Measurements from ENCODE around the gene BECN2.
"Not testable (repeated sequence)": the region's sequence is repeated elsewhere in the genome, so short reads cannot be mapped to it uniquely, and the experiment has no call there.

Gene BECN2

DNA sequence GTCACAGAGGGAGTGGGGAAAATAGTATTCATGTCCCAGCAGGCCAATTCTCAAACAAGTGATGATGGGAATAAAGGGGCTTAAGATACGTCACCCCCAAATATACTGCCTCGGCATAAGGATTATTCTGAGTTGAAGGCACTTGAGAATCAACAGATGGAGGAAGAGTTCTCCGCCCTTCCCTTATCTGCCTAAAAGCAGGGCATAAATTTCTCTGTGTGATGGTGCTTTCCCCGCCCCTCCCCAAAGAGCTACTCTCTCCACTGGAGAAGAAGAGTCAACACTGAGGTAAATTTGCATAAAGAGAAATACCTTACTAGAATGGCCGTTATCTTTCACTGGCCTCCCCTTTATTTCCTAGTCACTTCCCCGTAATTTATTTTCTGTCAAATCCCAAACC, 18.7 kb downstream of the BECN2 start:
- no peak overlapping the region for H3K4me3 ChIP-seq (ENCODE audit: insufficient read depth, low read depth, low read length)
- no peaks in the 10 kb centered on the region for H3K36me3 ChIP-seq (ENCODE audit: control insufficient read depth, insufficient read depth, low read length)
- peaks cover 10% of the 10 kb centered on the region for H3K4me1 ChIP-seq (ENCODE audit: control insufficient read depth, insufficient read depth, low read length)
- no peaks in the 10 kb centered on the region for H3K27me3 ChIP-seq (ENCODE audit: control insufficient read depth, insufficient read depth, low read length, poor library complexity, severe bottlenecking)
- 89 to 93% methylated on average over 6 of the region's 6 CpGs for WGBS, 2 experiments
- no peak overlapping the region for H3K27ac ChIP-seq (ENCODE audit: insufficient read depth, low read depth, low read length, poor library complexity, severe bottlenecking)
- no peaks in the 10 kb centered on the region for H3K9me3 ChIP-seq (ENCODE audit: control insufficient read depth, low read length)

DNA sequence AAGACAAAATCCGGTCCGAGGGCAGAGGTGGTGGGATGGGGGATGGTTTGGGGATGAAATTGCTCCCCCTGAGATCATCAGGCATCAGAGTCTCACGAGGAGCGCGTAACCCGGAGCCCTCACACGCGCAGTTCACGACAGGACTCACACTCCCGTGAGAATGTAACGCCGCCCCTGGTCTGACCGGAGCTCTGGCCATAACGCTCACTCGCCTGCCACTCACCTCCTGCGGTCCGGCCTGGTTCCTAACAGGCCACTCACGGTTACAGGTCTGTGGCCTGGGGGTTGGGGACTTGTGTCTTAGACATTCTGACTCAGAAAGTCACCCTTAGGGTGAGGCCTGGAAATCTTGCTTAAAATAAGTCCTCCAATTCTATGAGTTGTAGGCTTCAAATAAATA, 21.5 kb downstream of the BECN2 start:
- H3K27ac ChIP-seq (ENCODE audit: insufficient read depth, low read depth, low read length, poor library complexity, severe bottlenecking) = no peak overlapping the region
- whole genome bisulfite sequencing, 2 experiments = 94% methylated on average over 18 of the region's 18 CpGs
- no peak overlapping the region for H3K4me3 ChIP-seq (ENCODE audit: insufficient read depth, low read depth, low read length)
- H3K9me3 ChIP-seq (ENCODE audit: control insufficient read depth, low read length) = no peaks in the 10 kb centered on the region
- no peaks in the 10 kb centered on the region for H3K4me1 ChIP-seq (ENCODE audit: control insufficient read depth, insufficient read depth, low read length)
- H3K27me3 ChIP-seq (ENCODE audit: control insufficient read depth, insufficient read depth, low read length, poor library complexity, severe bottlenecking) = no peaks in the 10 kb centered on the region
- no peaks in the 10 kb centered on the region for H3K36me3 ChIP-seq (ENCODE audit: control insufficient read depth, insufficient read depth, low read length)

DNA sequence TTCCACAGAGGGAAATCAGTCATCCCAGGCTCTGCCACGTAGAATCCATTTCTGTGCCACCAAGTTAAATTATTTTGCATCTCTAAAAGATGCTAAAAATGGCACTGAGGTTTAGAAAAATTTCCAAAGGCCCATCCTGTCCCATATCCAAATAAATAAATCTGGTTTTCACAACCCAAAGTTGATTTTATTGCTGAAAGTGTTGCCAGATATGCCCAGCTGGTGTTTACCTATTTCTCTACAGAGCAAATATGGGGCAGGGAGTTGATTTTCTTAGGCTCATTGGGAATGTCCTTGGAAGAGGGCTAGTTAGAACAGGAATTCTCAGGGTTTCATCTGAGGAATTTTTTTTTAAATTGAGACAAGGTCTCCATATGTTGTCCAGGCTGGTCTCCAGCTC, 22.4 kb downstream of the BECN2 start:
- Histone ChIP-seq H3K27me3 (ENCODE audit: control insufficient read depth, insufficient read depth, low read length, poor library complexity, severe bottlenecking) (no peaks in the 10 kb centered on the region), H3K36me3 (ENCODE audit: control insufficient read depth, insufficient read depth, low read length) (no peaks in the 10 kb centered on the region), H3K4me1 (ENCODE audit: control insufficient read depth, insufficient read depth, low read length) (no peaks in the 10 kb centered on the region), H3K9me3 (ENCODE audit: control insufficient read depth, low read length) (no peaks in the 10 kb centered on the region), H3K27ac (ENCODE audit: insufficient read depth, low read depth, low read length, poor library complexity, severe bottlenecking) (no peak overlapping the region), H3K4me3 (ENCODE audit: insufficient read depth, low read depth, low read length) (no peak overlapping the region)
- 86% methylated on average over 1 of the region's 1 CpG for WGBS, 2 experiments

DNA sequence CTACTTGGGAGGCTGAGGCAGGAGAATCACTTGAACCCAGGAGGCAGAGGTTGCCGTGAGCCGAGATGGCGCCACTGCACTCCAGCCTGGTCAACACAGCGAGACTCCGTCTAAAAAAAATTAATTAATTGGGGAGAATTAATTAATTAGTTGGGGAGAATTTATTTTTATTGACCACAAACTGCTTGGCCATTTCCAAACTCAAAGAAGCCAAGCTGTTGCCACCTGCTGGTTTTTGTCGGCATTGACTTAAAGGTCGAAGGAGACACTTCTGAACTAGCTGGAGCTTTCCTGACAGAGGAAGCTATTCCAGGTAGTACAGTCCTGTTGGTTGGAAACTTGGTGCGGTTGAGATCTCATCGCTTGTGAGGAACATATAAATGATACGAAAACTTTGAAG, 28.2 kb downstream of the BECN2 start:
- Histone ChIP-seq H3K9me3 (ENCODE audit: control insufficient read depth, low read length) (no peaks in the 10 kb centered on the region), H3K27ac (ENCODE audit: insufficient read depth, low read depth, low read length, poor library complexity, severe bottlenecking) (no peak overlapping the region), H3K4me3 (ENCODE audit: insufficient read depth, low read depth, low read length) (no peak overlapping the region), H3K4me1 (ENCODE audit: control insufficient read depth, insufficient read depth, low read length) (no peaks in the 10 kb centered on the region), H3K36me3 (ENCODE audit: control insufficient read depth, insufficient read depth, low read length) (no peaks in the 10 kb centered on the region), H3K27me3 (ENCODE audit: control insufficient read depth, insufficient read depth, low read length, poor library complexity, severe bottlenecking) (no peaks in the 10 kb centered on the region)
- 75 to 77% methylated on average over 10 of the region's 10 CpGs for WGBS, 2 experiments

DNA sequence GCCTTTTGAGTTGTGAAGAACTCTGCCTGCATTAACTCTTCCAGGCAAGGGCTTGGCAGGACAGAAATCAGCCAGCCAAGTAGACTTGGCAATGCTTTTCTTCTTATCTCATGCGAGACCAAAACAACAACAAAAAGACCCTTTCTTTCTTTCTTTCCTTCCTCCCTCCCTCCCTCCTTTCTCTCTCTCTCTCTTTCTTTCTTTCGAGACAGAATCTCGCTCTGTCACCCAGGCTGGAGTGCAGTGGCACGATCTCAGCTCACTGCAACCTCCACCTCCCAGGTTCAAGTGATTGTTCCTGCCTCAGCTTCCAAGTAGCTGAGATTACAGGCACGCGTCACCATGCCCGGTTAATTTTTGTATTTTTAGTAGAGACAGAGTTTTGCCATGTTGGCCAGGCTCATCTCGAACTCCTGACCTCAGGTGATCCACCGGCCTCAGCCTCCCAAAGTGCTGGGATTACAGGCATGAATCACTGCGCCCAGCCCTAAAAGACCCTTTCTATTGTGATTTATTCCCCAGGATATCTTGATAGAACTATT, 30.9 kb downstream of the BECN2 start:
- H3K27me3 ChIP-seq (ENCODE audit: control insufficient read depth, insufficient read depth, low read length, poor library complexity, severe bottlenecking); H3K36me3 ChIP-seq (ENCODE audit: control insufficient read depth, insufficient read depth, low read length); H3K4me3 ChIP-seq (ENCODE audit: insufficient read depth, low read depth, low read length); H3K4me1 ChIP-seq (ENCODE audit: control insufficient read depth, insufficient read depth, low read length); H3K27ac ChIP-seq (ENCODE audit: insufficient read depth, low read depth, low read length, poor library complexity, severe bottlenecking); H3K9me3 ChIP-seq (ENCODE audit: control insufficient read depth, low read length): not testable (repeated sequence)
- 86 to 90% methylated on average over 10 of the region's 10 CpGs for WGBS, 2 experiments

DNA sequence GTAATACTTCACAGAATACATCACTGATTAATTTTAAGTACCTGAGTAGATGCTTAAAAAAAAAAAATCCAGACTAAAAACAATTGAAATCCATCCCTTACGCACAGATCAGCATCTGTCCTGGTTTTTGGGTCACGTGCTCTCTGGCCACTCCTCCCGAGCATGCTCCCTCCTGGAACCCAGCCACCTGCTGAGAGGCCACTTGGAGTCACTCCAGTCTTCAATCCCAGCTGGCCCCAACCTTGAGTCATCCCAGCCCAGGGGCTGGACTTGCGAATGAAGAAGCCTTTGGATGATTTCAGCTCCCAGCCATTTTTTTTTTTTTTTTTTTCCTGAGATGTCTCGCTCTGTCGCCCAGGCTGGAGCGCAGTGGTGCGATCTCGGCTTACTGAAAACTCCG, 32.5 kb downstream of the BECN2 start:
- no peak overlapping the region for H3K27ac ChIP-seq (ENCODE audit: insufficient read depth, low read depth, low read length, poor library complexity, severe bottlenecking)
- no peaks in the 10 kb centered on the region for H3K9me3 ChIP-seq (ENCODE audit: control insufficient read depth, low read length)

DNA sequence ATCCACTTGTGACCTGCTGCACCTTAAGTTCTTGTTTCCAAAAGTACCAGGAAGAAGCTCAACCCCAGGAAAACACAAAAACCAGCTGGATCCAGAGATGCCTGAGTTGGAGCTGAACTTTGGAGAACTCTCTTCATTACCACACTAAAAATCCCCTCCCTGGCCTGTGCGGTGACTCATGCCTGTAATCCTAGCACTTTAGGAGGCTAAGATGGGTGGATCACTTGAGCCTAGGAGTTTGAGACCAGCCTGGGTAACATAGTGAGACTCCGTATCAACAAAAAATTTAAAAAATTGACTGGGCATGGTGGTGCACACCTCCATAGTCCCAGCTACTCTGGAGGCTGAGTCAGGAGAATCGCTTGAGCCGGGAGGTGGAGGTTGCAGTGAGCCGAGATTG, 35.2 kb downstream of the BECN2 start:
- H3K4me1 ChIP-seq (ENCODE audit: control insufficient read depth, insufficient read depth, low read length) = no peaks in the 10 kb centered on the region
- H3K9me3 ChIP-seq (ENCODE audit: control insufficient read depth, low read length) = no peaks in the 10 kb centered on the region
- H3K4me3 ChIP-seq (ENCODE audit: insufficient read depth, low read depth, low read length) = no peak overlapping the region
- no peaks in the 10 kb centered on the region for H3K36me3 ChIP-seq (ENCODE audit: control insufficient read depth, insufficient read depth, low read length)
- H3K27me3 ChIP-seq (ENCODE audit: control insufficient read depth, insufficient read depth, low read length, poor library complexity, severe bottlenecking) = peaks cover 2% of the 10 kb centered on the region
- H3K27ac ChIP-seq (ENCODE audit: insufficient read depth, low read depth, low read length, poor library complexity, severe bottlenecking) = no peak overlapping the region
- WGBS, 2 experiments = 93 to 97% methylated on average over 5 of the region's 5 CpGs

More for the DNA sequence above, 32.5 kb downstream of the BECN2 start:
- Histone ChIP-seq H3K36me3 (ENCODE audit: control insufficient read depth, insufficient read depth, low read length) (no peaks in the 10 kb centered on the region), H3K4me1 (ENCODE audit: control insufficient read depth, insufficient read depth, low read length) (no peaks in the 10 kb centered on the region), H3K27me3 (ENCODE audit: control insufficient read depth, insufficient read depth, low read length, poor library complexity, severe bottlenecking) (no peaks in the 10 kb centered on the region), H3K4me3 (ENCODE audit: insufficient read depth, low read depth, low read length) (no peak overlapping the region)
- 90 to 91% methylated on average over 10 of the region's 10 CpGs for WGBS, 2 experiments

DNA sequence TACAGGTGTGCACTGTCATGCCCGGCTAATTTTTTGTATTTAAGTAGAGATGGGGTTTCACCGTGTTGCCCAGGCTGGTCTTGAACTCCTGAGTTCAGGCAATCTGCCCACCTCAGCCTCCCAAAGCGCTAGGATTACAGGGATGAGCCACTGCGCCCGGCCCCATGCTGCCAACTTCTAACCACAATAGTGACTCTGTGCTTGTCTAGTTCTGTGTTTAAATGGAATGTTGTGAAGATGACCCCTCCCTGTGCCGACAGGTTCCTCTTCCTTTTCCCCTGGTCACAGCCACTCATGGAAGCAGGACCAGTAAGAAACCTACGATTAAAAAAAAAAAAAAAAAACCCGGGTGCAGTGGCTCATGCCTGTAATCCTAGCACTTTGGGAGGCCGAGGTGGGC, 36.6 kb downstream of the BECN2 start:
- Histone ChIP-seq H3K27ac (ENCODE audit: insufficient read depth, low read depth, low read length, poor library complexity, severe bottlenecking) (no peak overlapping the region), H3K27me3 (ENCODE audit: control insufficient read depth, insufficient read depth, low read length, poor library complexity, severe bottlenecking) (peaks cover 3% of the 10 kb centered on the region), H3K36me3 (ENCODE audit: control insufficient read depth, insufficient read depth, low read length) (no peaks in the 10 kb centered on the region), H3K9me3 (ENCODE audit: control insufficient read depth, low read length) (no peaks in the 10 kb centered on the region), H3K4me1 (ENCODE audit: control insufficient read depth, insufficient read depth, low read length) (no peaks in the 10 kb centered on the region), H3K4me3 (ENCODE audit: insufficient read depth, low read depth, low read length) (no peak overlapping the region)
- 88 to 95% methylated on average over 8 to 9 of the region's 9 CpGs for WGBS, 2 experiments

DNA sequence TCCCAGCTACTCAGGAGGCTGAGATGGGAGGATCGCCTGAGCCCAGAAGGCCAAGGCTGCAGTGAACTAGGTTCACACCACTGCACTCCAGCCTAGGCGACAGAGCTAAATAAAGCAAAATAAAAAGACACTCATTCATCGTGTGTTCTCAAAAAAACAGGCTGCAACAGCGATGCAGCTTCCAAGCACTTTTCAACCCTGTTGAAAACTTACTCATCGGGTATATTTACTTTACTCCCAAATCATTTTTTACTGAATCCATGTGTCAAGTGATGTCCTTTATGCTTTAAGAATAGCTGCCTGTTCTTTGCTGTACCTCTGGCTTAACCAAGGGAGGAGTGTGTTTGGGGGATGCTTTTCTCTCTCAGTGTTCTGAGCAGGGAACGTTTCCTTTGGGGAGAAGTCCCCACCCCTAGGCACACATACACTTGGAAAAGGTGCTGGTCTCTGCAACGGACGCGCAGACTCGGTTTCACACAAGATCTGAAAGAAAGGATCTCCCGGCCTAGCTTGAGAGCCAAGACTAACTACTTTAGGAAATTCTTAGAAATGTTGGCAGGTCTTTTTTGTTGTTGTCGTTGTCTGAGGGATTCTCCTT, 39.9 kb downstream of the BECN2 start:
- WGBS, 2 experiments = 95 to 97% methylated on average over 11 to 12 of the region's 12 CpGs
- Histone ChIP-seq H3K4me1 (ENCODE audit: control insufficient read depth, insufficient read depth, low read length) (no peaks in the 10 kb centered on the region), H3K9me3 (ENCODE audit: control insufficient read depth, low read length) (no peaks in the 10 kb centered on the region), H3K27ac (ENCODE audit: insufficient read depth, low read depth, low read length, poor library complexity, severe bottlenecking) (no peak overlapping the region), H3K36me3 (ENCODE audit: control insufficient read depth, insufficient read depth, low read length) (no peaks in the 10 kb centered on the region), H3K27me3 (ENCODE audit: control insufficient read depth, insufficient read depth, low read length, poor library complexity, severe bottlenecking) (peaks cover 3% of the 10 kb centered on the region), H3K4me3 (ENCODE audit: insufficient read depth, low read depth, low read length) (no peak overlapping the region)

DNA sequence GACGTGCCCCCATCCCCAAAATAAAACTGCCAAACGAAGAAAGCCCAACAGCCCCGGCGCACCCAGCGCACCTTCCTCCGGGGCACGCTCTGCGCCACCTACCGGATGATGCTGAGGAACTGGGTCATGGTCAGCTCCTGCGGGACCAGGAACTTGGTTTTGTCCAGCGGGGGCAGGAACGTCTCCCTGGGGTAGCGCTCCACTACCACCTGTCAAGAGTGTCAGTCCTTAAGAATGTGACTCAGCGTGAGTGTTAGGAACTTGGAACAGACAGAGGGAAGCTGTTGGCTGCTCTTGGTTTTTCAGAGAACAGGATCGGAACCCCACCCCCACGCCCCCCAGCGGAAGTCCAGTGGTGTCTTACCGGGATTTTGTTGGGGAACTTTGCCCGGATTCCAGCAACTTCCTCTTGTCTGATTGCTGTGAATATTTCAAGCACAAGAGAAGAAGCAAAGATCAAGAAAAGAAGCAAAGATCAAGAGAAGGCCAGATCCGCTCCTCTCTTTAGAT, 40.9 kb downstream of the BECN2 start:
- no peaks in the 10 kb centered on the region for H3K36me3 ChIP-seq (ENCODE audit: control insufficient read depth, insufficient read depth, low read length)
- WGBS, 2 experiments = 8 to 9% methylated on average over 20 of the region's 20 CpGs

More for the DNA sequence above, 40.9 kb downstream of the BECN2 start:
- no peak overlapping the region for H3K4me3 ChIP-seq (ENCODE audit: insufficient read depth, low read depth, low read length)
- no peaks in the 10 kb centered on the region for H3K4me1 ChIP-seq (ENCODE audit: control insufficient read depth, insufficient read depth, low read length)
- peaks cover 3% of the 10 kb centered on the region for H3K27me3 ChIP-seq (ENCODE audit: control insufficient read depth, insufficient read depth, low read length, poor library complexity, severe bottlenecking)
- H3K27ac ChIP-seq (ENCODE audit: insufficient read depth, low read depth, low read length, poor library complexity, severe bottlenecking) = no peak overlapping the region
- H3K9me3 ChIP-seq (ENCODE audit: control insufficient read depth, low read length) = no peaks in the 10 kb centered on the region
